Measurements from ENCODE around the gene PTPRU. TPM values are rescaled to one million over a fixed set of nuclear protein-coding genes. Genes with fewer than 3 reads are reported as not detected.
A peak's percentile ranks its signal among the peaks of the same experiment; 100 is the strongest.

Gene PTPRU
- total RNA-seq, 1 experiment from 2014 or later: 41.4 TPM

- ChIA-PET POLR2A (no interaction called here), CTCF (no interaction called here)
- no peaks in the 10 kb centered on the region for H3K36me3 ChIP-seq (ENCODE audit: control insufficient read depth, insufficient read depth, low read length)
- peaks cover 25% of the 10 kb centered on the region for H3K4me1 Mint-ChIP-seq (ENCODE audit: low read depth, unreplicated experiment)
- intact Hi-C loops (cut with micrococcal nuclease; ENCODE audit: unreplicated experiment): no loop called here
- no peaks in the 10 kb centered on the region for H3K9me3 Mint-ChIP-seq (ENCODE audit: unreplicated experiment)
- H3K36me3 Mint-ChIP-seq (ENCODE audit: insufficient read depth, unreplicated experiment): no peaks in the 10 kb centered on the region
- no peak for TF ChIP-seq CTCF (IDR thresholded peaks at IDR 0.05; ENCODE audit: insufficient read depth in 1 of 2, low read depth in 1 of 2, low read length in 1 of 2, severe bottlenecking in 1 of 2, unreplicated experiment in 1 of 2)
- H3K4me3 Mint-ChIP-seq (ENCODE audit: unreplicated experiment): no peak overlapping the region
- H3K9me3 ChIP-seq: no peaks in the 10 kb centered on the region
- no peak overlapping the region for H3K4me3 ChIP-seq (ENCODE audit: low read depth, low read length)
- BruUV-seq (replicated peaks): no TSS peak
- H3K27me3 ChIP-seq (replicated peaks; ENCODE audit: control insufficient read depth, insufficient read depth, low read length): no peaks in the 10 kb centered on the region
- DNase-seq: no peak
- no peaks in the 10 kb centered on the region for H3K27me3 Mint-ChIP-seq (ENCODE audit: insufficient read depth, unreplicated experiment)
- H3K4me1 ChIP-seq: peaks cover 16% of the 10 kb centered on the region
- peak overlapping the region; percentile 52 for H3K27ac Mint-ChIP-seq (ENCODE audit: unreplicated experiment)
Measured at GRCh38 chr1:29266912-29267311, 30.6 kb downstream of the PTPRU start.

- no peaks in the 10 kb centered on the region for H3K9me3 Mint-ChIP-seq (ENCODE audit: unreplicated experiment)
- H3K4me1 Mint-ChIP-seq (ENCODE audit: low read depth, unreplicated experiment): peaks cover 30% of the 10 kb centered on the region
- no peaks in the 10 kb centered on the region for H3K27me3 ChIP-seq (replicated peaks; ENCODE audit: control insufficient read depth, insufficient read depth, low read length)
- DNase-seq: no peak
- BruUV-seq (replicated peaks): no TSS peak
- H3K9me3 ChIP-seq: no peaks in the 10 kb centered on the region
- POLR2A ChIA-PET: no interaction called here
- no peaks in the 10 kb centered on the region for H3K36me3 ChIP-seq (ENCODE audit: control insufficient read depth, insufficient read depth, low read length)
- CTCF ChIA-PET: no interaction called here
- TF ChIP-seq CTCF (IDR thresholded peaks at IDR 0.05; ENCODE audit: insufficient read depth in 1 of 2, low read depth in 1 of 2, low read length in 1 of 2, severe bottlenecking in 1 of 2, unreplicated experiment in 1 of 2): no peak
- no peak overlapping the region for H3K4me3 Mint-ChIP-seq (ENCODE audit: unreplicated experiment)
- peaks cover 22% of the 10 kb centered on the region for H3K4me1 ChIP-seq
- no peaks in the 10 kb centered on the region for H3K27me3 Mint-ChIP-seq (ENCODE audit: insufficient read depth, unreplicated experiment)
- intact Hi-C loops (cut with micrococcal nuclease; ENCODE audit: unreplicated experiment): no loop called here
- peak overlapping the region; percentile 52 for H3K27ac Mint-ChIP-seq (ENCODE audit: unreplicated experiment)
- no peak overlapping the region for H3K4me3 ChIP-seq (ENCODE audit: low read depth, low read length)
- no peaks in the 10 kb centered on the region for H3K36me3 Mint-ChIP-seq (ENCODE audit: insufficient read depth, unreplicated experiment)
Measured at GRCh38 chr1:29267321-29268070, 31.2 kb downstream of the PTPRU start.

DNA sequence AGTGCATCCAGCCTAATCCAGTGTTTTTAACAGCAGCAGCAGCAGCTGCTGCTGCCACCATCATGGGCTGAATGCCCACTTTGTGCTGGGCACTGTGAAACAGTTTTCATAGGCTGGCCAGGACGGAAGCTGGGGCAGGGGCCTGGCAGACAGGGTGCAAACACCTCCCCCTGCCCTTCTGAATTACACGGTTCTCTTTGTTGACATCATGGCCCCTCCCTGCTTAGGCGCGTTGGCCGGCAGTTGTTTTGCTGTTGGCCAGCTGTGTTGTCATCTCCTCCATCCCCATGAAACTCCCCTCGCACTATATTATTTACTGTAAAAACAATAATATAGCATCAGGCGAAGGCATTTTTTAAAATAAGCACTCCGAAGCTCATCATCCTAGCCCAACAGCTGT lies 33.1 kb downstream of the PTPRU start:
- no peaks in the 10 kb centered on the region for H3K9me3 ChIP-seq
- H3K36me3 ChIP-seq (ENCODE audit: control insufficient read depth, insufficient read depth, low read length): no peaks in the 10 kb centered on the region
- BruUV-seq (replicated peaks): no TSS peak
- ChIA-PET POLR2A (no interaction called here), CTCF (no interaction called here)
- no peak overlapping the region for H3K4me3 Mint-ChIP-seq (ENCODE audit: unreplicated experiment)
- TF ChIP-seq CTCF (IDR thresholded peaks at IDR 0.05; ENCODE audit: insufficient read depth in 1 of 2, low read depth in 1 of 2, low read length in 1 of 2, severe bottlenecking in 1 of 2, unreplicated experiment in 1 of 2): no peak
- H3K4me1 Mint-ChIP-seq (ENCODE audit: low read depth, unreplicated experiment): peaks cover 30% of the 10 kb centered on the region
- DNase-seq: no peak
- H3K36me3 Mint-ChIP-seq (ENCODE audit: insufficient read depth, unreplicated experiment): no peaks in the 10 kb centered on the region
- intact Hi-C loops (cut with micrococcal nuclease; ENCODE audit: unreplicated experiment): no loop called here
- H3K4me3 ChIP-seq (ENCODE audit: low read depth, low read length): no peak overlapping the region
- H3K27me3 ChIP-seq (replicated peaks; ENCODE audit: control insufficient read depth, insufficient read depth, low read length): no peaks in the 10 kb centered on the region
- H3K9me3 Mint-ChIP-seq (ENCODE audit: unreplicated experiment): no peaks in the 10 kb centered on the region
- no peaks in the 10 kb centered on the region for H3K27me3 Mint-ChIP-seq (ENCODE audit: insufficient read depth, unreplicated experiment)
- H3K27ac Mint-ChIP-seq (ENCODE audit: unreplicated experiment): no peak overlapping the region
- H3K4me1 ChIP-seq: peaks cover 23% of the 10 kb centered on the region
